GM12801 (cell line): ENCODE results near the gene CDC14B.

Experiments used
- TF ChIP-seq, protein P1 (sequence below): IDR thresholded peaks from one replicate; pipeline ENCODE4 v1.5.1; 2011; ENCODE audit warnings: control low read depth; ENCODE audit not compliant: insufficient read length; ENCODE audit errors: extremely low read depth

Gene CDC14B

DNA sequence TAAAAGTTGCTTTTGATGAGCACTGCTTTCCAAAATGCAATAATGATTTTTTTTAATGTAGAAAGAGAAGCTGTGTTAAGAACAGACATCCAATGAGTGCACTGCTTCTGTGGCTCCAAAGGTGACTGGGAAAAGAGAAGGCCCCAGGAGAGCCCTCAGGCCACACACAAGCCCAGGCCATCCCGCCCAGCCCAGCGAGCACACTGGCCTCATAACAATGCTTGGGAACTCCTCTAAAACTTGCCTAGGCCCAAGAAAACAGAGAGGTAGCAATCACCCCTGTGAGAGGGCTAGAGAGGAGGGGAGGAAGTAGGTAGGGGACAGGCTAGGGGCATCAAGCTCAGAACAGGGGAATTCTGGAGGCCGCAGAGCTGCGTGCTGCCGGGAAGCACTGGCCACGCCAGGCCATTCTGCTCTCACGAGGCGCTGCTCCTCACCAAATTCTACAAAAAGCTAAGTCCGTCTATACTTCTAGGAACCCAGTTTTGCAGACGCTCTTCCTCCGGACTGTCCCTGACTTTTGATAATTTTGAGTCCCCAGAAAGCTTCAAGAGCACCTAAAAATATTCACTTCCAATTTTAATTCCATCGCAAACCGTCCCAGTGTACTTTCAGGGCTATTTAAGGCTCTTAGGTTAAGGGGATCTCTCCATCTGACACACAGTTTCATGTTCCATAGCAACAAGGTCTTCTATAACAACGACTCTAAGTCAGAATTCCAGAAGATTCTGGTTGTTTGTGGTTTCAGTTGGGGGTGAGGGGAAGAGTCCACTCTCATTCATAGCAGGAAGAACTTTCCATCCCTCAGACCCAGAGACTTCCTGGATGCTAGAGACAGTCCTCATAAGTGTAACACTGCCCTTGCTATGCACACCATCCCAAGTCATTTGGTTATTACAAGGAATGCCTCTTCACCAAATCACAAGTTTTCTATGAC lies 118.7 kb downstream of the CDC14B start:
- TF ChIP-seq, protein P1, sequence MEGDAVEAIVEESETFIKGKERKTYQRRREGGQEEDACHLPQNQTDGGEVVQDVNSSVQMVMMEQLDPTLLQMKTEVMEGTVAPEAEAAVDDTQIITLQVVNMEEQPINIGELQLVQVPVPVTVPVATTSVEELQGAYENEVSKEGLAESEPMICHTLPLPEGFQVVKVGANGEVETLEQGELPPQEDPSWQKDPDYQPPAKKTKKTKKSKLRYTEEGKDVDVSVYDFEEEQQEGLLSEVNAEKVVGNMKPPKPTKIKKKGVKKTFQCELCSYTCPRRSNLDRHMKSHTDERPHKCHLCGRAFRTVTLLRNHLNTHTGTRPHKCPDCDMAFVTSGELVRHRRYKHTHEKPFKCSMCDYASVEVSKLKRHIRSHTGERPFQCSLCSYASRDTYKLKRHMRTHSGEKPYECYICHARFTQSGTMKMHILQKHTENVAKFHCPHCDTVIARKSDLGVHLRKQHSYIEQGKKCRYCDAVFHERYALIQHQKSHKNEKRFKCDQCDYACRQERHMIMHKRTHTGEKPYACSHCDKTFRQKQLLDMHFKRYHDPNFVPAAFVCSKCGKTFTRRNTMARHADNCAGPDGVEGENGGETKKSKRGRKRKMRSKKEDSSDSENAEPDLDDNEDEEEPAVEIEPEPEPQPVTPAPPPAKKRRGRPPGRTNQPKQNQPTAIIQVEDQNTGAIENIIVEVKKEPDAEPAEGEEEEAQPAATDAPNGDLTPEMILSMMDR: no peak

DNA sequence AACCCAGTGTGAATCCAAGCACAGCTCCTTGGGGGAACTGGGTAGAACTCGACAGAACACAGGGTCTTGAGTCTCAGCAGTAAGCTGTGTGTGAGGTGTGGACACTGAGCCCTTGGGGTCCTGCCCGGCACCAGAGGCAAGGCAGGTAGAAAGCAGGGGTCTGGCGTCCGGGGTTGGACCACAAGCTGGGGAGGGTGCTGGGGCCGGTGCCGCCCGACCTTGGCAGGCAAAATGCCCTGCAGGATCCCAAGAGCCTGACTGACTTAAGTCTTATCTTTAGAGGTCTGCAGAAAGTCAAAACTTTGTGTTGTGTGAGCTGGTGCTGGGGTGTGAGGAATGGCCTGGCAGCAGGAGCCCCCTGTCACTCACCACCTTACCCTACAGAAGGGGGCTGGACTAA lies 120.4 kb downstream of the CDC14B start:
- TF ChIP-seq, protein P1: no peak

DNA sequence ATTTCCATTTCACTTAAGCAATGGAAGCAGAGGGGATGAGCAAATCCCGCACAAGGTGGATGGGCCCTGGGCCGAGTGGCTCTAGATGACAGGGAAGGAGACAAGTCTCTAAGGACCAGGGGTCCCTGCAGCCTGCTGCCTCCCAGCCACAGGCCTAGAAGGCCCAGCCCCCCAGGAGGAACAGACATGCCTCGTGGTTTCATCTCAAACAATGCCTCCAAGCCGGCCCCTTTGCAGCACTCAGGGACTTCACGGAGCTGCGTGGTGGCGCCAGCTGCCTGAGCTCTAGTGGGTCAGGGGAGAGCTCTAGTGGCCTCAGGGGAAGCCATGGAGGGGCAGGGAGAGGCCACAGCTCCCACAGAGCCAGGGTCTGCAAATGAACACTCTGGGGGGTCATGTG lies 120.8 kb downstream of the CDC14B start:
- TF ChIP-seq, protein P1: no peak

DNA sequence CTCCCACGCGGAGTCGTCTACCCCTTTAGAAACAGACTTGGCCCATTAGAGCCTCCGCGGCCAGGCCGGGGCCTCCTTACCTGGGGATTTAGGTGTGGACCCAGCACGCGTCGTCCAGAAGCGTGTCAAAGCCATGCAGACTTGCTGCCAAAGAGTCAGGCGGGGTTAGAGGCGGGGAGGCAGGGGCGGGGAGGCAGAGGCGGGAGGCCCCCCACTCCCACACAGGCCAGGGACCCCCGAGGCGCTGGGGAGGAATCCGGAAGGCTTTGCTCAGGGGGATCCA lies 122.6 kb downstream of the CDC14B start:
- TF ChIP-seq, protein P1: no peak

DNA sequence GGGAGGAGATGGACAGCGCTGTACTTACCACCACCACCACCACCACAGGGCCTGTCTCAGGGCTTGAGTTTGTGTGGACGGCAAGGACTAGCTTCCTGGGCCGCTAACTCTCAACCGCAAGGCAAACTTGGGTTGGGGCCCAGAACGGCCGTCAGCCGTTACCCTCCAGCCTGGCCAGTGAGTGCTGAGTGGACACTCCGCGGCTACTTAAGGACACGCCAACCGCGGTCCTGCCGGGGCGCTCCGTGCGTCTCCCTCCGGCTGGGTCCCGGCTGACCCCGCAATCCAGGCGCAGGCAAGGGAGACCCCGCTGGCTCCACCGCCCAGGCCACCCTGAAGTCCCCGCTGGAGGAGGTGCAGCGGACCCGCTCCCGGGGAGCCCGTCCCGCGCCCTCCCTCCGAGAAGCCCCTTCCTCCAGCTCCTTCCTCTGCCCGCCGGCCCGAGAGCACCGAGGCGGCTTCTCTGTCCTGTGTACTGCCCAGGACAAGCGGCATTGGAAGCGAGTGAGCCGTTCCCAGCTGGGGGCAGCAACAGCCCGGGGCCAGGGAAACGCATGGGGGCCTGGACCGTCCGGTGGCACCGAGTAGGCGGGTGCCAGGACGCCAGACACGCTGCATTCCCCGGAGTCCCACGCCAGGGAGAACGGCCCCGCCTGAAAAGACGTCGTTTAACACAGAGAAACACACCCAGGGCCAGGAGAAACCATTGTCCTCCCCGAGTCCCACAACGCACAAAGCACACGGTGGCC lies 123.1 kb downstream of the CDC14B start:
- TF ChIP-seq, protein P1: no peak

DNA sequence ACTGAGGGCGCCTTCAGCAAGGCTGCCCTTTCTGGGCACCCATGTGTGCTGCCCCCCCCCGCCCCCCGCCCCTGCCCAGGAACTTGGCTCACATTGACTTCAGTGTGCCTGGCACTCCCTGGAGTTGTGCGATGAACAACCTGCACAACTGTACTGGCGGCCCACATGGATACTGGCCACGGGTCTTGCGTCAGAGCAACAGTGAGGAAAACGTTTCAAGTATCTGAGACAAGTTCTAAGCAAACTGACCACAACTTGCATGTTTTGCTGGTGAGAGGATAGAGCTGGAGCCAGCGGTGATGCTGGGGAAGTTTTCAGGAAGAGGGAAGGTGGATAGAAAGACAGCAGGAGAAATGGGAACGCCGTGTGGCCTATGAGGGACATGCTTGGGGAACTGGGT lies 124.3 kb downstream of the CDC14B start:
- TF ChIP-seq, protein P1: no peak

DNA sequence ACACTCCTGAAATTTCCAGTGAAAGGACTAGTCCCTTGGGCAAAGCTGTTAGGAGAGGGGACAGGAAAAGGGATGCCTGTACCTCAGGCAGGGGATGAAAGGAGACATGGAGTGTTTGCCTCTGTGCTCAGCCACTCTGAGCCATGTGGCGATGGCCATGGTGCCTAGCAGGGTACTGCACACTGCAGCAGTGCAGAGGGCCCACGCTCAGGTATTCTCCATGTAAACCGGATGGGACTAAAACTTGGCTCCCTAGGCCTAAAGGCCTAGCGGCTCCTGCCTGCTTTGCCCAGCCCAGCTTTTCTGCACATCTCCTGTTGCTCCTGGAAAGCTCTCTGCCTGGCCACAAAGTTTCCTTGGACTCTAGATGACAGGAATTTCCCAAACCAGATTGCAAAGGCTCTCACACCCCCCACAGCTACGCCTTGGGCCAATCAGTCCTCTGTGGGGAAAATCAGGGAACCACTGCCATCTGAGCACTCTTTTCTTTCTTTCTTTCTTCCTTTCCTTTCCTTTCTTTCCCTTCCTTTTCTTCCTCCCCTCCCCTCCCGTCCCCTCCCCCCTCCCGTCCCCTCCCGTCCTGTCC lies 125.3 kb downstream of the CDC14B start:
- TF ChIP-seq, protein P1: no peak
